Activated B cell treated with CpG ODN at 0.5 μM for 24 hours (primary cell): ENCODE data around the gene EFNA5. TPM values are rescaled to one million over a fixed set of nuclear protein-coding genes. Genes with fewer than 3 reads are reported as not detected.

Experiments used
- ATAC-seq: fragments of 200-7000 bp; cut with Tn5 transposase; one replicate; pipeline ENCODE4 v1.10.0; 2021; ENCODE audit warnings: low read depth, mild to moderate bottlenecking, moderate library complexity
- CTCF ChIA-PET: fragments of 350-600 bp; sonication (Branson Sonifier 250); formaldehyde crosslinking; loops from one replicate; lab custom pipeline; 2021; ENCODE audit warnings: antibody characterized with exemption; lab: Charles Lee
- POLR2A ChIA-PET: fragments of 350-600 bp; sonication (Branson Sonifier 250); formaldehyde crosslinking; loops from one replicate; lab custom pipeline; 2021; ENCODE audit warnings: antibody characterized with exemption; lab: Charles Lee
- DNase-seq: peaks from one replicate; pipeline ENCODE4 v3.0.0; 2022
- H3K27ac Mint-ChIP-seq: one replicate; pipeline ENCODE4 v1.8.0; 2020; ENCODE audit warnings: mixed read lengths
- H3K27me3 Mint-ChIP-seq: one replicate; pipeline ENCODE4 v1.8.0; 2021; ENCODE audit warnings: mixed read lengths
- H3K36me3 Mint-ChIP-seq: one replicate; pipeline ENCODE4 v1.8.0; 2021; ENCODE audit warnings: low read depth, mixed read lengths
- H3K4me1 Mint-ChIP-seq: one replicate; pipeline ENCODE4 v1.8.0; 2021; ENCODE audit warnings: mixed read lengths
- H3K4me3 Mint-ChIP-seq: one replicate; pipeline ENCODE4 v1.8.0; 2020; ENCODE audit warnings: mild to moderate bottlenecking, mixed read lengths
- H3K9me3 Mint-ChIP-seq: one replicate; pipeline ENCODE4 v1.8.0; 2020; ENCODE audit warnings: mixed read lengths
- CTCF ChIP-seq: fragments of 200-600 bp; IDR thresholded peaks from one replicate; pipeline ENCODE4 v1.8.0; 2022; ENCODE audit warnings: antibody characterized with exemption, mild to moderate bottlenecking
- intact Hi-C: fragments of 100-400 bp; cut with micrococcal nuclease; formaldehyde crosslinking; loops from one replicate; pipeline ENCODE4 v1.15.1; 2024
- total RNA-seq: library from RNA; stranded (reverse); gene quantifications from 2 replicates; pipeline ENCODE4 v1.2.3, GENCODE V29; 2022

EFNA5 gene
- total RNA-seq, 1 donor from 2014 or later: not detected

GRCh38 chr5:107670087-107670931 lies 428 bp downstream of the EFNA5 start:
- CTCF ChIA-PET: no interaction called here
- Mint-ChIP-seq H3K27me3 (peaks cover 59% of the 10 kb centered on the region), H3K4me1 (peaks cover 34% of the 10 kb centered on the region), H3K9me3 (no peaks in the 10 kb centered on the region), H3K27ac (no peak overlapping the region), H3K4me3 (peak overlapping the region; percentile 70), H3K36me3 (no peaks in the 10 kb centered on the region)
- TF ChIP-seq CTCF: no peak
- POLR2A ChIA-PET: interaction anchor here (0.6 kb wide), 1 partner anchor 377 kb away, joined by 3 read pairs; no protein-coding TSS in a partner anchor
- DNase-seq: no peak
- no peak for ATAC-seq
- intact Hi-C loops: loop anchor here (10.0 kb wide), 1 partner anchor 674 kb away; no protein-coding TSS in a partner anchor

GRCh38 chr5:107669096-107670031 lies 1.4 kb downstream of the EFNA5 start:
- H3K9me3 Mint-ChIP-seq: no peaks in the 10 kb centered on the region
- H3K27me3 Mint-ChIP-seq: peaks cover 55% of the 10 kb centered on the region
- no peak for TF ChIP-seq CTCF
- no peak overlapping the region for H3K27ac Mint-ChIP-seq
- ChIA-PET POLR2A (interaction anchor here (0.6 kb wide), 1 partner anchor 376 kb away, joined by 3 read pairs; no protein-coding TSS in a partner anchor), CTCF (no interaction called here)
- H3K36me3 Mint-ChIP-seq: no peaks in the 10 kb centered on the region
- intact Hi-C loops: loop anchor here (10.0 kb wide), 1 partner anchor 675 kb away; no protein-coding TSS in a partner anchor
- ATAC-seq (no peak), DNase-seq (no peak)
- H3K4me3 Mint-ChIP-seq: peak overlapping the region; percentile 7
- H3K4me1 Mint-ChIP-seq: peaks cover 34% of the 10 kb centered on the region

GRCh38 chr5:107668154-107669095 lies 2.3 kb downstream of the EFNA5 start:
- DNase-seq (no peak), ATAC-seq (no peak)
- ChIA-PET CTCF (no interaction called here), POLR2A (no interaction called here)
- Mint-ChIP-seq H3K27ac (no peak overlapping the region), H3K9me3 (no peaks in the 10 kb centered on the region), H3K4me1 (peaks cover 30% of the 10 kb centered on the region), H3K4me3 (no peak overlapping the region), H3K27me3 (peaks cover 46% of the 10 kb centered on the region), H3K36me3 (no peaks in the 10 kb centered on the region)
- TF ChIP-seq CTCF: no peak
- intact Hi-C loops: no loop called here

GRCh38 chr5:107666051-107666655 lies 4.6 kb downstream of the EFNA5 start:
- peaks cover 9% of the 10 kb centered on the region for H3K4me1 Mint-ChIP-seq
- ChIA-PET POLR2A (no interaction called here), CTCF (no interaction called here)
- intact Hi-C loops: no loop called here
- no peaks in the 10 kb centered on the region for H3K36me3 Mint-ChIP-seq
- H3K4me3 Mint-ChIP-seq: no peak overlapping the region
- no peak overlapping the region for H3K27ac Mint-ChIP-seq
- ATAC-seq: no peak
- TF ChIP-seq CTCF: no peak
- peaks cover 31% of the 10 kb centered on the region for H3K27me3 Mint-ChIP-seq
- H3K9me3 Mint-ChIP-seq: no peaks in the 10 kb centered on the region
- no peak for DNase-seq
